Measurements from ENCODE around the gene CD164L2.

Gene CD164L2

GRCh38 chr1:27341525-27342252 is 41.4 kb downstream of the CD164L2 start, which contains the start of gene SYTL1:
Gene SYTL1 (plus strand): TSS chr1:27342022. CDS start chr1:27345335, 3,313 bp downstream.
- no peaks in the 10 kb centered on the region for H3K27me3 Mint-ChIP-seq
- peaks cover 59% of the 10 kb centered on the region for H3K4me1 Mint-ChIP-seq (ENCODE audit: low read depth)
- peak within 1 kb of the TSS; percentile 87 for H3K27ac Mint-ChIP-seq
- peak within 1 kb of the TSS; percentile 87 for H3K4me3 Mint-ChIP-seq
- H3K9me3 Mint-ChIP-seq, result no peaks in the 10 kb centered on the region
- H3K36me3 Mint-ChIP-seq (ENCODE audit: low read depth), result peaks cover 2% of the 10 kb centered on the region

- Mint-ChIP-seq H3K9me3 (no peaks in the 10 kb centered on the region), H3K27ac (peak overlapping the region; percentile 26), H3K4me3 (no peak overlapping the region), H3K4me1 (ENCODE audit: low read depth) (peaks cover 54% of the 10 kb centered on the region), H3K27me3 (no peaks in the 10 kb centered on the region), H3K36me3 (ENCODE audit: low read depth) (peaks cover 19% of the 10 kb centered on the region)
Observed at GRCh38 chr1:27339213-27339612, 43.9 kb downstream of the CD164L2 start.

- Mint-ChIP-seq H3K4me3 (no peak overlapping the region), H3K4me1 (ENCODE audit: low read depth) (peaks cover 49% of the 10 kb centered on the region), H3K36me3 (ENCODE audit: low read depth) (peaks cover 24% of the 10 kb centered on the region), H3K27ac (peak overlapping the region; percentile 17), H3K9me3 (no peaks in the 10 kb centered on the region), H3K27me3 (no peaks in the 10 kb centered on the region)
Observed at GRCh38 chr1:27338751-27339150, 44.4 kb downstream of the CD164L2 start.

GRCh38 chr1:27336756-27337155 is 46.4 kb downstream of the CD164L2 start:
- Mint-ChIP-seq H3K27ac (no peak overlapping the region), H3K4me3 (no peak overlapping the region), H3K4me1 (ENCODE audit: low read depth) (peaks cover 32% of the 10 kb centered on the region), H3K27me3 (no peaks in the 10 kb centered on the region), H3K36me3 (ENCODE audit: low read depth) (peaks cover 29% of the 10 kb centered on the region), H3K9me3 (no peaks in the 10 kb centered on the region)

- Mint-ChIP-seq H3K4me1 (ENCODE audit: low read depth) (peaks cover 25% of the 10 kb centered on the region), H3K27me3 (no peaks in the 10 kb centered on the region), H3K27ac (no peak overlapping the region), H3K36me3 (ENCODE audit: low read depth) (peaks cover 29% of the 10 kb centered on the region), H3K9me3 (no peaks in the 10 kb centered on the region), H3K4me3 (no peak overlapping the region)
Observed at GRCh38 chr1:27335506-27336422, 47.4 kb downstream of the CD164L2 start.

GRCh38 chr1:27333717-27334279 is 49.3 kb downstream of the CD164L2 start:
- Mint-ChIP-seq H3K27me3 (no peaks in the 10 kb centered on the region), H3K27ac (no peak overlapping the region), H3K4me1 (ENCODE audit: low read depth) (peaks cover 15% of the 10 kb centered on the region), H3K9me3 (no peaks in the 10 kb centered on the region), H3K4me3 (no peak overlapping the region), H3K36me3 (ENCODE audit: low read depth) (peaks cover 41% of the 10 kb centered on the region)

GRCh38 chr1:27332536-27333281 is 50.4 kb downstream of the CD164L2 start:
- Mint-ChIP-seq H3K27me3 (no peaks in the 10 kb centered on the region), H3K36me3 (ENCODE audit: low read depth) (peaks cover 48% of the 10 kb centered on the region), H3K4me1 (ENCODE audit: low read depth) (peaks cover 25% of the 10 kb centered on the region), H3K4me3 (no peak overlapping the region), H3K9me3 (no peaks in the 10 kb centered on the region), H3K27ac (no peak overlapping the region)

GRCh38 chr1:27331922-27332321 is 51.2 kb downstream of the CD164L2 start:
- Mint-ChIP-seq H3K4me3 (no peak overlapping the region), H3K4me1 (ENCODE audit: low read depth) (peaks cover 29% of the 10 kb centered on the region), H3K9me3 (no peaks in the 10 kb centered on the region), H3K36me3 (ENCODE audit: low read depth) (peaks cover 53% of the 10 kb centered on the region), H3K27me3 (no peaks in the 10 kb centered on the region), H3K27ac (no peak overlapping the region)

GRCh38 chr1:27331426-27331825 is 51.7 kb downstream of the CD164L2 start:
- H3K4me1 Mint-ChIP-seq (ENCODE audit: low read depth), result peaks cover 34% of the 10 kb centered on the region
- no peak overlapping the region for H3K27ac Mint-ChIP-seq
- H3K4me3 Mint-ChIP-seq, result no peak overlapping the region
- H3K36me3 Mint-ChIP-seq (ENCODE audit: low read depth), result peaks cover 53% of the 10 kb centered on the region
- H3K27me3 Mint-ChIP-seq, result no peaks in the 10 kb centered on the region
- no peaks in the 10 kb centered on the region for H3K9me3 Mint-ChIP-seq

GRCh38 chr1:27330786-27331185 is 52.3 kb downstream of the CD164L2 start:
- Mint-ChIP-seq H3K4me3 (no peak overlapping the region), H3K9me3 (no peaks in the 10 kb centered on the region), H3K27me3 (no peaks in the 10 kb centered on the region), H3K4me1 (ENCODE audit: low read depth) (peaks cover 40% of the 10 kb centered on the region), H3K36me3 (ENCODE audit: low read depth) (peaks cover 54% of the 10 kb centered on the region), H3K27ac (no peak overlapping the region)

All from stimulated activated naive CD8-positive, alpha-beta T cell treated with anti-CD3 and anti-CD28 coated beads, Interleukin-15, Interleukin-2, amounts not matched to agents 100 ng/mL and 50 ng/mL, for 24 hours (primary cell).